GM12872 (cell line): ENCODE data around the gene CD55.

Source experiments
- TF ChIP-seq, protein P1 (sequence below): IDR thresholded peaks from 3 replicates; pipeline ENCODE4 v1.5.1; 2011; ENCODE audit warnings: low read depth, mild to moderate bottlenecking, low read length, moderate library complexity; ENCODE audit not compliant: insufficient read depth

CD55 gene

DNA sequence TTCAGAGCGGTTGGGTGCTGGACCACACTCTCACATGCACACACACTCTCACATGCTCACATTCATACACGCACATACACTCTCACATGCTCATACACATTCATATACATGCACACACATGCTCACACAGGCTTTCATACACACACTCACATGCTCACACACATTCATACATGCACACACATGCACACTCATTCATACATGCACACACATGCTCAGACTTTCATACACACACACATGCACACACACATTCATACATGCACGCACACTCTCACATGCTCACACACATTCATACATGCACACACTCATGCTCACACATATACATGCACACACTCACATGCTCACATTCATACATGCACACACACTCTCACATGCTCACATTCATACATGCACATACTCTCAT, 6.0 kb upstream of the CD55 start:
- TF ChIP-seq, protein P1, sequence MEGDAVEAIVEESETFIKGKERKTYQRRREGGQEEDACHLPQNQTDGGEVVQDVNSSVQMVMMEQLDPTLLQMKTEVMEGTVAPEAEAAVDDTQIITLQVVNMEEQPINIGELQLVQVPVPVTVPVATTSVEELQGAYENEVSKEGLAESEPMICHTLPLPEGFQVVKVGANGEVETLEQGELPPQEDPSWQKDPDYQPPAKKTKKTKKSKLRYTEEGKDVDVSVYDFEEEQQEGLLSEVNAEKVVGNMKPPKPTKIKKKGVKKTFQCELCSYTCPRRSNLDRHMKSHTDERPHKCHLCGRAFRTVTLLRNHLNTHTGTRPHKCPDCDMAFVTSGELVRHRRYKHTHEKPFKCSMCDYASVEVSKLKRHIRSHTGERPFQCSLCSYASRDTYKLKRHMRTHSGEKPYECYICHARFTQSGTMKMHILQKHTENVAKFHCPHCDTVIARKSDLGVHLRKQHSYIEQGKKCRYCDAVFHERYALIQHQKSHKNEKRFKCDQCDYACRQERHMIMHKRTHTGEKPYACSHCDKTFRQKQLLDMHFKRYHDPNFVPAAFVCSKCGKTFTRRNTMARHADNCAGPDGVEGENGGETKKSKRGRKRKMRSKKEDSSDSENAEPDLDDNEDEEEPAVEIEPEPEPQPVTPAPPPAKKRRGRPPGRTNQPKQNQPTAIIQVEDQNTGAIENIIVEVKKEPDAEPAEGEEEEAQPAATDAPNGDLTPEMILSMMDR = no peak

DNA sequence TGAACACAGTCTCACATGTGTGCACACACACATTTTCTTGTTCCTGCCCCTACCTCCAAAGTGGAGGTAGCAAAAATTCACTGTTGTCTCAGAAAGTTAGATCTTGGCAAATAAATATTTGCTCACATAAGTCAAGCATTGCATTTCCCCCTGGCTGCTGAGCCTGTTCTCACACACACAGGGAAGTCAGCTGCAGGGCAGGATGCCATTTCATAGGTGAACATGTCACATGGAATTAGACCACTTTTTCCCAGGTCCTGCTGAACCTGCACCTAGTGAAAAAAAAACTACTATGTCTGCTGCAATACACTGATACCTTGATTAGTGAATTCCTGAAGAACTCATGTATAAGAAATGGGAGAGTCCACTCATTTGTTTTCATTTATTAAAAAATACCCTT, 5.3 kb upstream of the CD55 start:
- TF ChIP-seq, protein P1 = no peak

DNA sequence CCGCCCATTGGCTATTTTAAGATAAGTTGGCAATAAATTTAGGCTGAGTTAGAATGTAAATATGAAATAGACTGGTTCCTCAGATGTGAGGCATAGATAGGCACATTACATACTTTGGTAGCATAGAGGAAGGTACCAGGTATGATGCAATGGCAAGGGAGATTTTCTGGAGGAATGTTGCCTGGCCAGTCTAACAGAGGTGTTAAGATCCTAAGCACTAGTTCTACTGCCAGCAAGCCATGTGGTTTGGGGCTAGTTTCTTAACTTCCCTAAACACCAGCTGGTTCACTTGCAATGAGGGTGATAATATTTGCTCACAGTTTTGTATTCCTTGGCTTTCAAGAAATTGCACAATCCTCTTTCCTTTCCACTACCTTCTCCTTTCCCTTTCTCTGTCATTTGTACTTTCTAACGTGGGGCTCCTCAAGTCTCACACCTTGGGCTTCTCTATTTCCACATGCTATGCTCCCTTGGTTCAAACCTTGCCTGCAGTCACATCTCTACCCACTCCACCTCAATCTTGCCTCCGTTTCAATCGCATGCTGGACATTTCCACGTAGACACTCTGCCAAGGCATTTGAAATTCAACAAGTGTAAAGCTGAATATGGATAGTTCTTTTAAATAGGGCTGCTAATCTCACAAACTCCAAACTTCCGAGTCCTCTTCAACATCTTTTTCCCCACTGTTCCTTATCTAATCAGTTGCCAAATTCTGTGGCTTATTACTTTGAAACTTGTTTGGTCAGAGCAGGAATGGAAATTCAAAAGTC, 4.7 kb upstream of the CD55 start:
- TF ChIP-seq, protein P1 = no peak

DNA sequence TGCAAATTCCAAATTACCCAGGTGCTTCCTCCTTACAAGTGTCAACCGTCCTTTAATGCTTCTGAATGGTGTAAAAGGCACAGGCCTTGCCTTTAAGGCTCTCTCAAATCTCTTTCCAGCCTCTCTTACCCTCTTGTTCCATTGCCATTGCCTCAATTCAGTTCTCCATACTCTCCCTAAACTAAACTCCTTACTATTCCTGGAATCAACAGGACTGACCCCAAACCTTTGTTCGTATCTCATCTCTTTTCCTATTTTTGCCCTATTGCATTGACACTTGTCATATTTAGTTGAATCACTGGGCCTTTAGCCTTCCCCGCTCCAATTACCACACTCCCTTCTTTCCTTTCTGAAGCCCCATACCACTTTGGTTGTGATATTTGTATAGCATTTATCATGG, 3.9 kb upstream of the CD55 start:
- TF ChIP-seq, protein P1 = no peak

DNA sequence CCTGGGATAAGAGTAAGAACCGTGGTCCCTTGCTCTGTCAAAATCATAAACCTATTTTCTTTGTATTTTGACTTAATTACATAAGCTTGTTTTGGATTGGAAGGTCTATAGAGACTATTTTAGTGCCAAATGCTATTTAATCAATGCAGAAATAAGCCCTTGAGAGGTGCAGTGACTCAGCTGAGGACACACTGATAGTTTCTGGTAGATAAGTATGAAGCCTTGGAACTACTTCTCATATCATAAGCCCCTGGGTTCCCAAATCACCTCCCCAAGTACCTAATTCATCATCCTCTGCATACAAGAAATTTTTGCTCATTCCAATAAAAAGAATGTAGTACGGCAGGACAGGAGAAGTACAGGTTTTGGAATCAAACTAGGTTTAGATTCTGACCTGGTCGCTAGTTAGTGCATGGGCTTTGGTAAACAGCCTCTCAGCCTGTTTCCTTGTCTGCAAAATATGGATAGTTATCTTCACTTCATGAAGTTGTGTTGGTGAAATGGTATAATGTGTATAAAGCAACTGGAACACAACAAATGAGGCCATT, 3.3 kb upstream of the CD55 start:
- TF ChIP-seq, protein P1 = no peak

DNA sequence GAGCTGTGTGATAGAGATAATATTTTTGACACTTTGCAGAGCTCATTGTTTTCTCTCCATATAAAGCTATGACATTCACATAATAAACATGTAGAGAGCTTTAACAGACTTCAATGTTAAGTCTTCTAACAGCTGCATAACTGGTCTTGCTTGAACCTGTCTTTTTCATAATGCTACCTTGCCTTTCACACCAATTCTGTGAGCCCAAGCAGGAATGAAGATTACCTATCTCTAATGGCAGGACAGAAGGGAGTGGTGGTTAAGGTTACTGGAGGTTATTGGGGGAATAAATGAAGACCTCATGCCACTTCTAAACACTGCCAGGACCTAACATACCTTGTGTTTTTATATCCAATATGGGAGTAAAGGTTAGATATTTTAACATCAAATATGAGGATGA, 2.3 kb upstream of the CD55 start:
- TF ChIP-seq, protein P1 = no peak

DNA sequence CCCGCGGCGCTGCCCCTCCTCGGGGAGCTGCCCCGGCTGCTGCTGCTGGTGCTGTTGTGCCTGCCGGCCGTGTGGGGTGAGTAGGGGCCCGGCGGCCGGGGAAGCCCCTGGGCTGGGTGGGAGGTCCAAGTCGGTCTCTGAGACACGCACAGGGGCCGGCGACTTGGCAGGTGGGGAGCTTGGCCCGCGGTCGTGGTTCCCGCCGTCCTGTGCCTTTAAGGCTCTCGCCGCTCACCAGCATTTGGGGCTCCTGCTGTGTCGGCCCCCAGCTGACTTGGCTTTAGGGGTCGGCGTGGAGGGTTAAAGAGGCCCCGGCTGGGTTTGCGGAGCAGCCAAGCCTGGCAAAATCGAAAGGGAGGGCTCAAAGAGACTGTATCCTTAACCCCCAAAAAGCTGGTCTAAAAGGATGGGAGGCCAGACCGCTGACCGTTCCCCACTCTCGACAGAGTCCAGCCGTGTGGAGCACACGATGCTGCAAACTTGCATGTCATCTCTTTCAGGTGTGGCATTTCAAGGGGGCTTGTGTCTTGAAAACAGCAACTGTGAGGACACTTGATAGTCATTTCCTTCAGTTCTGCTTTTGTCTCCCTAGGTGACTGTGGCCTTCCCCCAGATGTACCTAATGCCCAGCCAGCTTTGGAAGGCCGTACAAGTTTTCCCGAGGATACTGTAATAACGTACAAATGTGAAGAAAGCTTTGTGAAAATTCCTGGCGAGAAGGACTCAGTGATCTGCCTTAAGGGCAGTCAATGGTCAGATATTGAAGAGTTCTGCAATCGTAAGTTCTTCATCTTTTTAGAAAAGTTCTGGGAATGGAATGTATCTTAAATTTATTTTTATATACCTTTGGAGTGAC, 540 bp downstream of the CD55 start:
- TF ChIP-seq, protein P1 = no peak
